ENCODE results near the gene SHOC1.

GRCh38 chr9:111825468-111826145, 30.9 kb upstream of the SHOC1 start:
- TF ChIP-seq, protein P1, sequence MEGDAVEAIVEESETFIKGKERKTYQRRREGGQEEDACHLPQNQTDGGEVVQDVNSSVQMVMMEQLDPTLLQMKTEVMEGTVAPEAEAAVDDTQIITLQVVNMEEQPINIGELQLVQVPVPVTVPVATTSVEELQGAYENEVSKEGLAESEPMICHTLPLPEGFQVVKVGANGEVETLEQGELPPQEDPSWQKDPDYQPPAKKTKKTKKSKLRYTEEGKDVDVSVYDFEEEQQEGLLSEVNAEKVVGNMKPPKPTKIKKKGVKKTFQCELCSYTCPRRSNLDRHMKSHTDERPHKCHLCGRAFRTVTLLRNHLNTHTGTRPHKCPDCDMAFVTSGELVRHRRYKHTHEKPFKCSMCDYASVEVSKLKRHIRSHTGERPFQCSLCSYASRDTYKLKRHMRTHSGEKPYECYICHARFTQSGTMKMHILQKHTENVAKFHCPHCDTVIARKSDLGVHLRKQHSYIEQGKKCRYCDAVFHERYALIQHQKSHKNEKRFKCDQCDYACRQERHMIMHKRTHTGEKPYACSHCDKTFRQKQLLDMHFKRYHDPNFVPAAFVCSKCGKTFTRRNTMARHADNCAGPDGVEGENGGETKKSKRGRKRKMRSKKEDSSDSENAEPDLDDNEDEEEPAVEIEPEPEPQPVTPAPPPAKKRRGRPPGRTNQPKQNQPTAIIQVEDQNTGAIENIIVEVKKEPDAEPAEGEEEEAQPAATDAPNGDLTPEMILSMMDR (IDR thresholded peaks at IDR 0.05; ENCODE audit: low read length): no peak
- TF ChIP-seq EZH2 (IDR thresholded peaks at IDR 0.05; ENCODE audit: borderline replicate concordance, low read length): no peak
